NT2/D1 (cell line): ENCODE data around the gene PAWR.

Source experiments
- SUZ12 ChIP-seq: IDR thresholded peaks from 2 replicates; pipeline ENCODE4 v1.6.1; 2011; ENCODE audit not compliant: insufficient read length, insufficient read depth; ENCODE audit errors: extremely low read depth
- YY1 ChIP-seq: IDR thresholded peaks from 2 replicates; pipeline ENCODE4 v1.6.1; 2011; ENCODE audit not compliant: insufficient read length, insufficient read depth
- ZNF274 ChIP-seq: IDR thresholded peaks from 2 replicates; pipeline ENCODE4 v1.6.1; 2011; ENCODE audit warnings: mild to moderate bottlenecking, low read depth, low read length

GRCh38 chr12:79547044-79547734 lies 143.6 kb downstream of the PAWR start:
- no peak for TF ChIP-seq SUZ12
- no peak for TF ChIP-seq YY1
- TF ChIP-seq ZNF274: no peak
